Esophagus (tissue), 2 donors: ENCODE data around the gene CDC25A. TPM values are rescaled to one million over a fixed set of nuclear protein-coding genes. Genes with fewer than 3 reads are reported as not detected.

ENCODE experiments used
- H3K27ac ChIP-seq, 2 donors: one replicate each; pipeline ENCODE4 v1.5.1; 2013; ENCODE audit warnings: low read depth in 2 of 2, mild to moderate bottlenecking in 2 of 2, inconsistent platforms in 1 of 2, low read length in 1 of 2, moderate library complexity in 1 of 2
- H3K27me3 ChIP-seq, 2 donors: one replicate each; pipeline ENCODE4 v1.6.1; 2013; ENCODE audit warnings: low read length in 2 of 2, control low read depth in 1 of 2, mild to moderate bottlenecking in 1 of 2; ENCODE audit not compliant: insufficient read depth in 2 of 2, control insufficient read depth in 1 of 2
- H3K36me3 ChIP-seq, 2 donors: one replicate each; pipeline ENCODE4 v1.6.1; 2013; ENCODE audit warnings: low read length in 1 of 2; ENCODE audit not compliant: control insufficient read depth in 2 of 2, insufficient read depth in 2 of 2
- H3K4me1 ChIP-seq, 2 donors: one replicate each; pipeline ENCODE4 v1.6.1; 2013; ENCODE audit warnings: low read length in 1 of 2; ENCODE audit not compliant: control insufficient read depth in 2 of 2, insufficient read depth in 2 of 2
- H3K4me3 ChIP-seq, 2 donors: one replicate each; pipeline ENCODE4 v1.5.1; 2013; ENCODE audit warnings: low read length in 2 of 2, mild to moderate bottlenecking in 2 of 2, low read depth in 1 of 2, moderate library complexity in 1 of 2
- H3K9me3 ChIP-seq, 2 donors: one replicate each; pipeline ENCODE4 v1.6.1; 2013; ENCODE audit warnings: mild to moderate bottlenecking in 2 of 2, low read depth in 1 of 2, low read length in 1 of 2, moderate library complexity in 1 of 2; ENCODE audit not compliant: control insufficient read depth in 2 of 2, insufficient read depth in 1 of 2
- WGBS, 2 donors: extraction: QIAGEN DNeasy Blood & Tissue Kit; methylation state at CpG; one replicate each; pipeline ENCODE4 v1.1.7; 2013; 5-methylcytosine and 5-hydroxymethylcytosine counted together
- polyA plus RNA-seq, 2 donors: library from polyadenylated mRNA; stranded (reverse); fragments of 200-250 nt; gene quantifications; one replicate each; pipeline ENCODE4 v1.2.3, GENCODE V29; 2013
- donor health status: healthy with polysubstance abuse.
- donor health status: Bipolar disorder and iron deficiency.

The CDC25A gene
- polyA plus RNA-seq, 2 donors = 1.8 to 2.9 TPM

DNA sequence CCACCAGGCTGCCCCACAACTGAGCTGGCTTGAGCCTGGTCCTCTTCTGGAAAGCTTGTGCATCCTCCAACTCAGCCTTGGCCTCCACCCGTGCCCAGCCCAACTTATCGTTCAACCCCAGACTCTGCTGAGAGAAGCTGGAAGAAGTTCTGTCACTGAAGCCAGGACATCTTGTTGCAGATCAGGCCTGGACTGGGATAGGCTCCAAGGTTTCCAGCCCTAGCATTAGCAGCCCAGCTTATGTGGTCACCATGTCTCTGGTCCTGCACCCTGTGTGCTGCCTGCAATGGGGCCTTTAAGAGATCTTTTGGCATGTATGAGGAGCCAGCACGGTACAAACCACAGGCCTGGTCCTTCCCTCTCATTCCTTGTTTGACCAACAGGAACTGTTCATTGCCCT is 19.9 kb upstream of the CDC25A start:
- Histone ChIP-seq H3K4me1 (no peaks in the 10 kb centered on the region), H3K9me3 (no peaks in the 10 kb centered on the region), H3K27me3 (no peaks in the 10 kb centered on the region), H3K4me3 (no peak overlapping the region), H3K27ac (no peak overlapping the region), H3K36me3 (no peaks in the 10 kb centered on the region)
- WGBS, 2 donors = 66 to 73% methylated on average over 3 of the region's 3 CpGs

DNA sequence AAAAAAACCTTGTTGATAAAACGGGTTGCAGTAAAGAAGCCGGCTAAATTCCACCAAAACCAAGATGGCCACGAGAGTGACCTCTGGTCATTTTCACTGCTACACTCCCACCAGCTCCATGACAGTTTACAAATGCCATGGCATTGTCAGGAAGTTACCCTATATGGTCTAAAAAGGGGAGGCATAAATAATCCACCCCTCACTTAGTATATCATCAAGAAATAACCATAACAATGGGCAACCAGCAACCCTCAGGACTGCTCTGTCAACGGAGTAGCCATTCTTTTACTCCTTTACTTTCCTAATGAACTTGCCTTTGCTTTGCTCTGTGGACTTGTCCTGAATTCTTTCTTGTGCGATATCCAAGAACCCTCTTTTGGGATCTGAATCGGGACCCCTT is 14.4 kb upstream of the CDC25A start:
- Histone ChIP-seq H3K9me3 (no peaks in the 10 kb centered on the region), H3K4me1 (no peaks in the 10 kb centered on the region), H3K27me3 (no peaks in the 10 kb centered on the region), H3K27ac (no peak overlapping the region), H3K36me3 (no peaks in the 10 kb centered on the region), H3K4me3 (no peak overlapping the region)
- 82% methylated on average over 6 of the region's 6 CpGs for WGBS, 2 donors

DNA sequence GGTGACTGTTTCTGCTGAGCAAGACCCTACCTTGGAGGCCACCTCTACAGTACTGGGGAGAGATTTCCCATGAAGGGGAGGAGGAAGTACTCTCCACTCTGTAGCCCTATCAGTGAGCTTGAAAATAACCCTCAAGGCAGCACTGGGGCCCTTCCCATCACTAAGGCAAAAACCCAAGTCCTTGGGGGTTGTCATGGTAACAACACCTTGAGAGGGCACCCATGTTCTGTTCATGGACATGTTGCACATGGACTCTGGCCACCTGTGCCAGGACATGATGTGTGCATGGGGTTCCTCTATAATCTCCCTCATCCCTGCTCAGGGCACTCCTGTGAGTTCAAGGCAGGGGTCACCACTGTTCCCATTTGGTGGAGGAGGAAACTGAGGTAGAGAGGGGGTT is 10.9 kb upstream of the CDC25A start:
- Histone ChIP-seq H3K27me3 (no peaks in the 10 kb centered on the region), H3K4me3 (no peak overlapping the region), H3K36me3 (no peaks in the 10 kb centered on the region), H3K9me3 (no peaks in the 10 kb centered on the region), H3K4me1 (no peaks in the 10 kb centered on the region), H3K27ac (no peak overlapping the region)

DNA sequence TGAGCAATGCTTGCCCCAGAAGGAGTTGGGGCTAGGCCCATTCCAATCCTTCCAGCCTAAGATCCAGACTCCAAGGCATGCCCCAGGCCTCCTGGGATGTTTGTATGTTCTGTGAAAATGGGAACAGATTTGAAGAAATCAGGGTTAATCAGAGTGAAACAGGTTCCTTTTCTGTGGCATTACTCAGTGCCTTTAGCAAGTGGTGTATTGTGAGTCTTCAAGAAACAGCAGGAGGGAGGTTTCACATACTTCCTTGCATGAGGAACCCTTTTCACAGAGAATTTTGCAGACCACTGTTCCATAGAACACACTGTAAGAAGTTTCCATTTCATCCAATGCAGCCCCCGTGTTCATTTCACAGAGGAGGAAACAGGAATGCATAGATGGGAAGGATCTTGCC is 8.4 kb upstream of the CDC25A start:
- WGBS, 2 donors = 87 to 94% methylated on average over 1 of the region's 1 CpG
- H3K36me3 ChIP-seq = no peaks in the 10 kb centered on the region
- H3K4me3 ChIP-seq = no peak overlapping the region
- no peaks in the 10 kb centered on the region for H3K27me3 ChIP-seq
- no peaks in the 10 kb centered on the region for H3K4me1 ChIP-seq
- no peaks in the 10 kb centered on the region for H3K9me3 ChIP-seq
- no peak overlapping the region for H3K27ac ChIP-seq

DNA sequence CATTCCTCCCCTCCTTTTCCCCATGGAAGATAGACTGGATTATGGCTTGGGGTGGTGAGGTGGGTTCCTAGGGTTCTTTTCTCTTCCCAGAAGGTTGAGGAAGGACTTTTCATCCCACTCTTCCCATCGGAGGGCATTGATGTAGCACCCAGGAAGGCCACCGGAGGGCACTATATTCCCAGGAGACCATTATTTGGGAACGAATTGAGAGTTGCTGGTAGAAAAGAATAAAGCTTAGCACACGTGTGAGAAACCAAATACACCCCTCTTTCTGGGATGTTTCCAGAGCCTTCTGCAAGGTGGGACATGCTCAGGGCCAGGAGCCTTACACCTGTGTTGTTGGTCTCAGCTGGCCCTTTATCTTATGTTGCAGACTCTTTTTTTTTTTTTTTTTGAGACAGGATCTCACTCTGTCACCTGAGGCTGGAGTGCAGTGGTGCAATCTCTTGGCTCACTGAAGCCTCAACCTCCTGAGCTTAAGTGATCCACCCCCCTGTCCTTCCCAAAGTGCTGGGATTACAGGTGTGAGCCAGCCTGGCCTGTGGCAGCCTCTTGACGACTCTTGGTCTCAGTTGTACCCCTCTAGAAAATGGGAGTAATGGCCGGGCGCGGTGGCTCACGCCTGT is 6.3 kb upstream of the CDC25A start:
- Histone ChIP-seq H3K9me3 (no peaks in the 10 kb centered on the region), H3K4me1 (no peaks in the 10 kb centered on the region), H3K27me3 (no peaks in the 10 kb centered on the region), H3K36me3 (no peaks in the 10 kb centered on the region), H3K27ac (peak overlapping the region in 1 of 2 donors; percentile 3), H3K4me3 (no peak overlapping the region)
- 47 to 51% methylated on average over 9 of the region's 9 CpGs for WGBS, 2 donors

DNA sequence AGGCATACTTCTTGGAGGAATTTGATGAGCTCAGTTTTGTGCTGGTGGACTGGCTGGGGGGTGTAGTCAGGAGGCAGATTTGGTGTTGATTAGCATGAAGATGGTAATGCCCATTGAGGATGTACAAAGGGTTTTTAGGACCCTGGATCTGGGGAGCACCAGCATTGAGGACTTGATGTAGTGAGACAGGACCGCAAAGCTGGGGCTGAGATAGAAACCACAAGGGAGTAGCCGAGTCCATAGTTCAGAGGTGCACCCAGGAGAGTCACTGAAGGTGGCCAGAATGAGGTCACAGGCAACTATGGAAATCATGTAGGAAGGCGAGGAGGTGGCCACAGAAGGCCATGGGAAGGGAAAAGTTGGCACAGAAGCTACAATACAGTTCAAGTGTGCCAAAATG is 2.7 kb upstream of the CDC25A start:
- H3K27ac ChIP-seq = no peak overlapping the region
- 73 to 86% methylated on average over 3 of the region's 3 CpGs for WGBS, 2 donors

DNA sequence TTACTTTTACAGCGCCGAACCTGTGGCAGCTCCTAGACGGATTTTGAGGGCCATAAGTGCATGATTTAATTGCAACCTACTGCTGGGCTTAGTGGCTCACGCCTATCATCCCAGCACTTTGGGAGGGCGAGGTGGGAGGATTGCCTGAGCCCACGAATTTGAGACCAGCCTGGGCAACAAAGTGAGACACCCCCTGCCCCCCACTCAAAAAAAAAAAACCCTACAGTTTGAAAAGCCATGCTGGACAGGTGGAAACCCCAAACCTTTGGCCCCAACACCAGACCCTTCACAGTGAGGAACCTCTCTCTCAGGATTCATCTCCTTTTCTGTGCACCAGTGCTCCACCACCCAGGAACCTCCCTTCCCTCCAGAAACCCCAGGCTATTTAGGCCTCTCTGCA is 1.1 kb upstream of the CDC25A start:
- Histone ChIP-seq H3K36me3 (no peaks in the 10 kb centered on the region), H3K9me3 (no peaks in the 10 kb centered on the region), H3K27me3 (no peaks in the 10 kb centered on the region), H3K4me1 (peaks cover 0 to 2% of the 10 kb centered on the region in 2 donors), H3K27ac (no peak overlapping the region), H3K4me3 (no peak overlapping the region)
- 82 to 83% methylated on average over 6 of the region's 6 CpGs for WGBS, 2 donors

More for the DNA sequence above, 2.7 kb upstream of the CDC25A start:
- Histone ChIP-seq H3K4me1 (peaks cover 0 to 2% of the 10 kb centered on the region in 2 donors), H3K9me3 (no peaks in the 10 kb centered on the region), H3K36me3 (no peaks in the 10 kb centered on the region), H3K27me3 (no peaks in the 10 kb centered on the region), H3K4me3 (no peak overlapping the region)

DNA sequence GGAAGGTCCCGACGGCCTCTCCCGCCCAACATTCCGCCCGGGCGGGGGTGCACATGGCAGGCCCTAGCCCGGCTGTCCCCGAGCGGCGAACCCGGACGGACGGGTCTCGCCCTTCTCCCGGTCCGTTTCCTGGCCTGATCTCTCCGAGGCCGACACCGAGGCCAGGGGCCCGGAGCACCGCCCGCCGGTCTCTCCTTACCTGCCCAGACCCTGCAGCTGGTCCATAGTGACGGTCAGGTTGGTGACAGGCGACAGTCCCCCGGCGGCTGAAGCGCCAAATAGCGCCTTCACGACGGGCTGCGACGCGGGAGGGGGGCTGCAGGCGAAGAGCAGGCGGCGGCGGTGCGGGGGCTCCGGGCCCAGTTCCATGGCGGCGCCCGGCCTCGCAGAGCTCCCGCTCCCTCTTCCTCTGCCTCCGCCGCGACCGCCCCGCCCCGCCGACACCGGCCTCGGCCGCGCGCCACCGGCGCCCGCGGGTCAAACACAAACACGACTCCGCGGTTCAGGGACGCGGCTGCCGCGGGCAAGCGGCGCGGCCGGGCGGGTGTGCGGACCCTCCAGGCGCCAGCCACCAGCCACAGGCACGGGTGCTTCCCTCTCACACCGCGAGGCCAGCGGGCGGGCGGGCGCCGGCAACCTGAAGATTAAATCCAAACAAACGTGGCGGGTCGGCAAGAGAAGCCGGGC is 495 bp downstream of the CDC25A start:
- Histone ChIP-seq H3K27ac (peak overlapping the region; percentile 14 to 37), H3K4me3 (peak overlapping the region; percentile 75 to 81), H3K4me1 (peaks cover 0 to 2% of the 10 kb centered on the region in 2 donors), H3K36me3 (no peaks in the 10 kb centered on the region), H3K9me3 (no peaks in the 10 kb centered on the region), H3K27me3 (no peaks in the 10 kb centered on the region)
- WGBS, 2 donors = 0 to 1% methylated on average over 63 to 87 of the region's 87 CpGs

DNA sequence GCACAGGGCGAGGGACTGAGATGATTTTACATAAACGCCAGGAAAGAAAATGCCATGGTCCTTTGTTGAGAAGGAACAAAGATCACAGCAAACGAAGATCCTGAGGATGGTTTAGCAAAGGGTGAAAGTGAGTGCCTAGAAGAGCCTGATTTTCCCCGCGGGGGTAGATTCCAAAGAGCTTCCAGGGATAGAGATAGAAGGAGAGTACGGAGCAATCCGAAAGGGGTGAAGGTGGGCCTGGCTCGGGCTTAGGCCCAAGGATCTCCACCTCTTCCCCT is 977 bp downstream of the CDC25A start:
- 11 to 13% methylated on average over 8 of the region's 8 CpGs for WGBS, 2 donors
- Histone ChIP-seq H3K4me1 (peaks cover 0 to 2% of the 10 kb centered on the region in 2 donors), H3K4me3 (peak overlapping the region; percentile 75 to 81), H3K36me3 (no peaks in the 10 kb centered on the region), H3K27me3 (no peaks in the 10 kb centered on the region), H3K9me3 (no peaks in the 10 kb centered on the region), H3K27ac (no peak overlapping the region)

DNA sequence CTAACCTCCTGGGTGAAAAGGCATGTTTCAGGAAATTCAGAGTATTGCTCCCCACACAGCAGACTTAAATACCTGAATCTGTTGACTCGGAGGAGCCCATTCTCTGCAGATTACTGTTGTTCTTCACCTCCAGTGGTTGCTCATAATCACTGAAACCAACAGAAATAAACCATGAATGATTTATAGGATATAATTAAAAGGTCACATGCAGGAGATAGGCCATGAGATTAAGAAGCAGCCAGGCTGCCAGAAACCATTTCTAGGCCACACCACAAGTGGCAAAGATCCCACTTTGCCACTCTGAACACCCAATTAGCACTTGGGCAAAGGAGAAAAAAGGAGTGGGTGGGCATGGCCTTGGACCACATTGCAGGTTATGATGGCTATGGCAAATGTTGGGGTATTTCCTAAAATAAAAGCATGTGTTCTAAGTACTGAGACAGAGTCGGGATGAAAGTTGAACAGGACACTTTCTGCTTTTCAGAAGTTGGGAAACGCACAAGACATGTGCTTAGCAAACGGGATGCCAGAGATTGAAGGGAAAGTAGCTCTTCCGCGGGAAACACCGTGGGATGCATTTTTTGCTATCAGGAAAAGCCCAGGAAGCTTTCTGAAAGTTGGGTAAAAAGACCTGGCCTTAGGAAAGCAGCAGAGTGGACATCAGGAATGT is 1.5 kb downstream of the CDC25A start:
- 24 to 29% methylated on average over 7 of the region's 7 CpGs for WGBS, 2 donors
- H3K4me3 ChIP-seq = peak overlapping the region; percentile 75 to 81
- H3K4me1 ChIP-seq = peaks cover 0 to 2% of the 10 kb centered on the region in 2 donors
- no peaks in the 10 kb centered on the region for H3K9me3 ChIP-seq
- H3K27me3 ChIP-seq = no peaks in the 10 kb centered on the region
- H3K27ac ChIP-seq = no peak overlapping the region
- H3K36me3 ChIP-seq = no peaks in the 10 kb centered on the region
